Measurements from ENCODE around the gene MACROD2.

Gene MACROD2

DNA sequence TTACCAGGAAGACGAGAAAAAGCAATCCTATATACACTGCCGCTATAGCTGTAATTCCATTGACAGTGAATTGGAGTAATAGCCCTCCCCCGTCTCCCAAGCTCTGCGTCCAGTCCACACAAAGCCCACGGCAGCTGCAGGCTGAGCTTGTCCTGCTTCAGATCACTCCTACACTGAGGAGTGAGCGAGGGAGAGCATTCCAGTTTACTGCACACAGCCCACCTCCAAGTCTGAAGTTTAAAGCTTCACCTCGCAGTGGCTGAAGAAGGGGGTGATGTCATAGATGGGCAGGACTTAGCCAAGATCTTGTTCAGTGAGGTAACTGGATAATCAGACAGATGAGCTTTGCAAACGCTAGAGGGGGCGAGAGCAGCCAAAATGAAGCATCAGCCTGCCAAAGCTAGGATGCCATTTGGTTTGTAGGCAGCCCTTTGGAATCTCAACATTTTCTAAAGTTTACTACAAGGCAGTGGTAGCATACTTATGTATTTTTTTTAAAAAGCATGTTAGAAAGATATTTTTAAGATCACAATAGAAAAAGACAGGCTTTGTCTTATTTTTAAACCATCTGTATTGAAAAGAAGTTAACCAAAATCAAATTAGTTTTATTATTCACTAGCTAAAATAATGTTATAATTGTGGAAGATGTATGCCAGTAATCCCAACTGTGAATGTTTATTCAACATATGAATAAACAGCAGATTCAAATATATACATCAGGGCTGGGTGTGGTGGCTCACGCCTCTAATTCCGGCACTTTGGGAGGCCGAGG is 342.3 kb downstream of the MACROD2 start, which contains the start of gene FLRT3:
Gene FLRT3, minus strand, starts transcription at position 213 of the 772 bp plus-strand sequence. CDS start 10,106 bp downstream, outside the sequence.
- Mint-ChIP-seq H3K9me3 (ENCODE audit: low read depth) (no peaks in the 10 kb centered on the region), H3K4me3 (no peak within 1 kb of the TSS), H3K4me1 (ENCODE audit: low read depth) (no peaks in the 10 kb centered on the region), H3K27me3 (no peaks in the 10 kb centered on the region), H3K27ac (no peak within 1 kb of the TSS), H3K36me3 (no peaks in the 10 kb centered on the region)

- Mint-ChIP-seq H3K27me3 (no peaks in the 10 kb centered on the region), H3K4me1 (ENCODE audit: low read depth) (no peaks in the 10 kb centered on the region), H3K9me3 (ENCODE audit: low read depth) (peaks cover 5% of the 10 kb centered on the region), H3K36me3 (no peaks in the 10 kb centered on the region), H3K4me3 (no peak overlapping the region), H3K27ac (no peak overlapping the region)
Measured at GRCh38 chr20:14341801-14342200, 346.5 kb downstream of the MACROD2 start.

GRCh38 chr20:14342918-14343317 is 347.6 kb downstream of the MACROD2 start:
- no peaks in the 10 kb centered on the region for H3K4me1 Mint-ChIP-seq (ENCODE audit: low read depth)
- no peak overlapping the region for H3K27ac Mint-ChIP-seq
- no peak overlapping the region for H3K4me3 Mint-ChIP-seq

DNA sequence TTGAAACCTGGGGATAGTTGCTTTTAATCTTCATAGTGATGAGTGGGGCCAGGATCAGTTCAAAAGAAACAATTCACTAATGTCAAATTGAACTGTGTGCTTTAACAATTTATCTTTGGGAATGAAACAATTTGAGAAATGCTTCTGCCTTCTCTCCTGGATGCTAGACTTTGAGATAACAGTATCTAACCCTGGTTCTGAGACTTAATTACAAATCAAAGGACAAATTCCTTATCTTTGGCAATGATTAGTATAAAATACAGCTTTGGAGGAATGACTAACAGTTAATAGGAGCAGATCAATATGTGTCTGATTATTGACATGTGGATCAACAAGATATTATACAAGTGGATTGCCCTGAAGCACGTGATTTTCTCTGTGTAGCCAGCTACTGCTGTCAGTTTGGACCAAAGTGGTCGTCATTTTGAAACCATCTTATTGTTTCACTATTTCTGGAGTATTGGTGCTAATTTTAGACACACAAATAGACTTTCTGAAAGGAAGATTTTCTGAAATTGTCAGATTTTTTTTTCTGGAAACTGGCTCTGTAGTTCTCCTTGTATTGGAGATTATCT is 348.3 kb downstream of the MACROD2 start:
- H3K27ac Mint-ChIP-seq: no peak overlapping the region
- no peaks in the 10 kb centered on the region for H3K27me3 Mint-ChIP-seq
- no peaks in the 10 kb centered on the region for H3K4me1 Mint-ChIP-seq (ENCODE audit: low read depth)
- no peak overlapping the region for H3K4me3 Mint-ChIP-seq
- H3K36me3 Mint-ChIP-seq: no peaks in the 10 kb centered on the region
- peaks cover 5% of the 10 kb centered on the region for H3K9me3 Mint-ChIP-seq (ENCODE audit: low read depth)

More at GRCh38 chr20:14342918-14343317, 347.6 kb downstream of the MACROD2 start:
- Mint-ChIP-seq H3K36me3 (no peaks in the 10 kb centered on the region), H3K9me3 (ENCODE audit: low read depth) (peaks cover 5% of the 10 kb centered on the region), H3K27me3 (no peaks in the 10 kb centered on the region)

DNA sequence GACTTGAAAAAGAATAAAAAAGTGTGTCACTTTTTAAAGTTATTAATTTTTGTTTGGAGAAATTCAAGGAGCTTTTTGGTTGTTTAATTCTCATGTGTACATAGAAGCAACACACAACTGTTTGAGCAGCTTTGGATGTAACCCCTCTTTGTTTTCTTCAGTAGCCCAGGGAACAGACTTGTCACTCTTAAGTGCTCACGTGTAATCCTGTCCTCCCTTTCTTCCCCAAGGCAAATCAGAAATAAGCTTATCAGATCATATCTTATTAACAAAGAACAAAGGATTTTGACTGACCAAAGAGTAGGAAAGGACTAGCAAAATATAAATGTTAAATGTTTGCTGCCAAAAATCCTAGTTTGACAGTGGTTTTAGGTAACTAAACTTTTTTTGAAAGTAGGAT is 349.4 kb downstream of the MACROD2 start:
- H3K9me3 Mint-ChIP-seq (ENCODE audit: low read depth): peaks cover 5% of the 10 kb centered on the region
- H3K27ac Mint-ChIP-seq: no peak overlapping the region
- no peaks in the 10 kb centered on the region for H3K36me3 Mint-ChIP-seq
- no peaks in the 10 kb centered on the region for H3K4me1 Mint-ChIP-seq (ENCODE audit: low read depth)
- no peak overlapping the region for H3K4me3 Mint-ChIP-seq
- no peaks in the 10 kb centered on the region for H3K27me3 Mint-ChIP-seq

GRCh38 chr20:14355791-14356190 is 360.5 kb downstream of the MACROD2 start:
- H3K9me3 Mint-ChIP-seq (ENCODE audit: low read depth): peaks cover 14% of the 10 kb centered on the region
- no peak overlapping the region for H3K4me3 Mint-ChIP-seq
- no peaks in the 10 kb centered on the region for H3K4me1 Mint-ChIP-seq (ENCODE audit: low read depth)
- H3K27ac Mint-ChIP-seq: no peak overlapping the region
- H3K27me3 Mint-ChIP-seq: no peaks in the 10 kb centered on the region
- no peaks in the 10 kb centered on the region for H3K36me3 Mint-ChIP-seq

GRCh38 chr20:14360416-14360815 is 365.1 kb downstream of the MACROD2 start:
- no peaks in the 10 kb centered on the region for H3K27me3 Mint-ChIP-seq
- H3K4me3 Mint-ChIP-seq: no peak overlapping the region
- H3K36me3 Mint-ChIP-seq: no peaks in the 10 kb centered on the region
- H3K9me3 Mint-ChIP-seq (ENCODE audit: low read depth): peaks cover 8% of the 10 kb centered on the region
- no peaks in the 10 kb centered on the region for H3K4me1 Mint-ChIP-seq (ENCODE audit: low read depth)
- no peak overlapping the region for H3K27ac Mint-ChIP-seq

- Mint-ChIP-seq H3K27me3 (no peaks in the 10 kb centered on the region), H3K4me3 (no peak overlapping the region), H3K4me1 (ENCODE audit: low read depth) (no peaks in the 10 kb centered on the region), H3K36me3 (no peaks in the 10 kb centered on the region), H3K9me3 (ENCODE audit: low read depth) (peaks cover 8% of the 10 kb centered on the region), H3K27ac (no peak overlapping the region)
Measured at GRCh38 chr20:14361509-14362345, 366.4 kb downstream of the MACROD2 start.

DNA sequence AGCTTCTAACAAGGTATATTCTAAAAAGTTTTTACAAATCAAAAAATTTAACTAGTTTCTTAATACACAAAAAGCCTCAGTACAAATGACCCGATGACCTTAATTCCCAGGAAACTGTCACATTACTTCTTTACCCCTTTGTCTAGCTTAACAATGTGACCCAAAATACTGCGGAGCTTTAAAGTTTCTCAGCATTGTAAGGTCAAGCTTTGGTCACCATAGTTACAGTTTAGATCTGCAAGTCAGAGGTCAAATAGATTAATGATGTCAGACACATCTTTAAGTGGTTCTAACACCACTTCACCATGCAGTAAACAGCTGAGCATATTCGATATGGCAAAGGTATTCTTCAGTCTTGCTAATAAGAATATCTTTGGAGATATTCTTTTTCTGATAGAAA is 378.9 kb downstream of the MACROD2 start:
- Mint-ChIP-seq H3K36me3 (no peaks in the 10 kb centered on the region), H3K4me1 (ENCODE audit: low read depth) (no peaks in the 10 kb centered on the region), H3K9me3 (ENCODE audit: low read depth) (peaks cover 7% of the 10 kb centered on the region), H3K4me3 (no peak overlapping the region), H3K27me3 (no peaks in the 10 kb centered on the region), H3K27ac (no peak overlapping the region)

DNA sequence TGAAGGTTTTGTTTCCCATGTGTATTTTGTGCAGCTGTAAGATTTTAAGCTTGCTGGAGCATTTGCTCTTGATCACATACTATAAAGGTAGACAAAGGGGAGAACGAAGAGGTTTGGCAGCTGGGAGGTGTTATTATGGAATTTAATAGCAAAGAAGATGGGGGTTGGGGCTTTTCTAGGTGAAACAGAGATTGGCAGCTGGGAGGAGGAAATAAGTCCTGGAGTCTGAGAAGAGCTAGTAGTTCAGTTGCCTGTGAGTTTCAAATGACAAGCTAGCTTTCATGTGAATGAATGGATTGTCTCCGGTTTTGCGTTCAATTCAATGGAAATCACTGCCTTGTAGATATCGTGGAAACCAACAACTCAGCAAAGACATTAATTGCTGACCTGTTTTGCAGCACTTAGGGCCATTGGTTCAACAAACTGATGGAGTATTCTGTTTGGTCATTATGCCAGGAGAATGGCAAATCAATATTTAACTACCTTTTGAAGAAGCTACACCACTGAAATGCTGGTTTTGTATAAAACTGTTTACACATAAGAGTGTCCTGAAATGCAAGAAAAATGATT is 380.2 kb downstream of the MACROD2 start:
- Mint-ChIP-seq H3K4me1 (ENCODE audit: low read depth) (no peaks in the 10 kb centered on the region), H3K27me3 (no peaks in the 10 kb centered on the region), H3K36me3 (no peaks in the 10 kb centered on the region), H3K9me3 (ENCODE audit: low read depth) (peaks cover 7% of the 10 kb centered on the region), H3K4me3 (no peak overlapping the region), H3K27ac (no peak overlapping the region)

GRCh38 chr20:14378326-14378725 is 383.0 kb downstream of the MACROD2 start:
- no peak overlapping the region for H3K4me3 Mint-ChIP-seq
- no peaks in the 10 kb centered on the region for H3K4me1 Mint-ChIP-seq (ENCODE audit: low read depth)
- no peaks in the 10 kb centered on the region for H3K36me3 Mint-ChIP-seq
- H3K27ac Mint-ChIP-seq: no peak overlapping the region
- no peaks in the 10 kb centered on the region for H3K27me3 Mint-ChIP-seq
- H3K9me3 Mint-ChIP-seq (ENCODE audit: low read depth): peaks cover 7% of the 10 kb centered on the region

- no peaks in the 10 kb centered on the region for H3K36me3 Mint-ChIP-seq
- no peaks in the 10 kb centered on the region for H3K27me3 Mint-ChIP-seq
- no peak overlapping the region for H3K27ac Mint-ChIP-seq
- no peaks in the 10 kb centered on the region for H3K4me1 Mint-ChIP-seq (ENCODE audit: low read depth)
- H3K9me3 Mint-ChIP-seq (ENCODE audit: low read depth): peaks cover 4% of the 10 kb centered on the region
- H3K4me3 Mint-ChIP-seq: no peak overlapping the region
Measured at GRCh38 chr20:14383335-14383734, 388.0 kb downstream of the MACROD2 start.

DNA sequence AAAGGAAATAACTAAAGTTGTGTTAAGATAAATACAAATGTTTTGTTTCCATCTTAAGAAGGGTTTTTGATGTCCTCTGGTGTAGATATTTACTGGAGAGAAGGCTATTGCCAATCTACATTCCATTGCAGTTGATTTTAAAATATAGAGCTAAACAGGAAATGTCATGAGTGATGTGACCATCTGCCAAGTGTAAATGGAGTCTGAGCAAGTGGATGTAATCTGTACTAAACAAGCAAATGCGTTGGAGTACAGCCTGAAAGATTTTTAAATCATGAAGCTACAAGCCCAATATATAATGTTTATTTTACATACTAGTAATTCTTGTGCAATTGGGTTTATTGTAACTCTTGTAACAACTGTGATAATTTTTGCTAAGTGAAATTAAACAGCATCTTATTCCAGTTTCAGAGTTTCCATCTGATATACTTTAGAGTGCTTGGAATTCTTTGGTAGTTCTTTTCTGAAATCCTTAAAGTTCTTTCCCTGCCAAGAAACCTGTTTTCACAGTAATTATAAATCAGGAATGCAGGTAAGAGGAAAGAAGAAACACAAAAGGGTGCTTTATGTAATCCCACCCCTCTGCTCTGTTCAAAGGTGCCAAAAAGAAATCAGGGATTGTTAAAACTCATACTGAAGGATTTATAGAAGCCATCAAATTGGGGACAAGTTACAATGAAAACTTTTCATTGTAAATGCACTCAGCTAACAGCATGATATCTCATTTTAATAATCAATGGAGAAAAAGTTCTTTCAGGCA is 389.3 kb downstream of the MACROD2 start:
- no peak overlapping the region for H3K27ac Mint-ChIP-seq
- H3K36me3 Mint-ChIP-seq: no peaks in the 10 kb centered on the region
- H3K27me3 Mint-ChIP-seq: no peaks in the 10 kb centered on the region
- no peak overlapping the region for H3K4me3 Mint-ChIP-seq
- H3K4me1 Mint-ChIP-seq (ENCODE audit: low read depth): no peaks in the 10 kb centered on the region
- H3K9me3 Mint-ChIP-seq (ENCODE audit: low read depth): peaks cover 4% of the 10 kb centered on the region

- peaks cover 4% of the 10 kb centered on the region for H3K9me3 Mint-ChIP-seq (ENCODE audit: low read depth)
- H3K4me3 Mint-ChIP-seq: no peak overlapping the region
- no peak overlapping the region for H3K27ac Mint-ChIP-seq
- H3K27me3 Mint-ChIP-seq: no peaks in the 10 kb centered on the region
- H3K36me3 Mint-ChIP-seq: no peaks in the 10 kb centered on the region
- no peaks in the 10 kb centered on the region for H3K4me1 Mint-ChIP-seq (ENCODE audit: low read depth)
Measured at GRCh38 chr20:14385176-14385740, 389.9 kb downstream of the MACROD2 start.
